IMR-90 (cell line): ENCODE measurements around the gene SOCS6. TPM values are rescaled to one million over a fixed set of nuclear protein-coding genes. Genes with fewer than 3 reads are reported as not detected.

Source experiments
- ATAC-seq: fragments of 200-7000 bp; cut with Tn5 transposase; 2 replicates; pipeline ENCODE4 v1.9.1; 2020; ENCODE audit warnings: low read depth, mild to moderate bottlenecking, moderate library complexity
- BruUV-seq: library from RNA; stranded (reverse); fragments of 400-500 nt; replicated peaks from 2 replicates; lab custom pipeline; 2021; lab: Mats Ljungman, UMichigan
- CTCF ChIA-PET: fragments of 300-600 bp; formaldehyde crosslinking; extraction: SDS; loops from one replicate; lab custom pipeline; 2021; ENCODE audit warnings: antibody characterized with exemption; lab: Yijun Ruan, JAX
- POLR2A ChIA-PET: fragments of 300-600 bp; sonication (Branson Sonifier 250); formaldehyde crosslinking; loops from one replicate; lab custom pipeline; 2022; ENCODE audit warnings: antibody characterized with exemption; ENCODE audit not compliant: unreplicated experiment; lab: Charles Lee
- DNase-seq: peaks from one replicate; pipeline ENCODE4 v3.0.0; 2013
- H2AFZ ChIP-seq: replicated peaks from 2 replicates; pipeline ENCODE3; 2013; ENCODE audit warnings: low read length, mild to moderate bottlenecking; ENCODE audit not compliant: poor library complexity
- H2AK5ac ChIP-seq: 2 replicates; pipeline ENCODE4 v1.6.1; 2013; ENCODE audit warnings: low read depth, low read length, inconsistent platforms
- H2AK9ac ChIP-seq: replicated peaks from 2 replicates; pipeline ENCODE3; 2013; ENCODE audit warnings: mild to moderate bottlenecking, low read depth, low read length, moderate library complexity; ENCODE audit not compliant: poor library complexity
- H2BK120ac ChIP-seq: 2 replicates; pipeline ENCODE4 v1.6.1; 2013; ENCODE audit warnings: low read depth, low read length, inconsistent platforms
- H2BK15ac ChIP-seq: 3 replicates; pipeline ENCODE4 v1.6.1; 2013; ENCODE audit warnings: low read depth, low read length, inconsistent platforms
- H2BK20ac ChIP-seq: 2 replicates; pipeline ENCODE4 v1.6.1; 2013; ENCODE audit warnings: low read depth, mild to moderate bottlenecking, inconsistent platforms, low read length, moderate library complexity
- H2BK5ac ChIP-seq: 2 replicates; pipeline ENCODE4 v1.6.1; 2013; ENCODE audit warnings: mild to moderate bottlenecking, low read depth, low read length, inconsistent platforms; ENCODE audit not compliant: poor library complexity, severe bottlenecking
- H3K14ac ChIP-seq: replicated peaks from 2 replicates; pipeline ENCODE4 v1.6.1; 2013; ENCODE audit warnings: low read depth, low read length, inconsistent platforms
- H3K18ac ChIP-seq: 2 replicates; pipeline ENCODE4 v1.6.1; 2013; ENCODE audit warnings: low read depth, low read length, control low read depth
- H3K23ac ChIP-seq: 2 replicates; pipeline ENCODE4 v1.6.1; 2013; ENCODE audit warnings: low read depth, low read length, inconsistent platforms
- H3K27ac ChIP-seq: 2 replicates; pipeline ENCODE4 v1.5.1; 2013; ENCODE audit warnings: mild to moderate bottlenecking, control low read depth, low read length; ENCODE audit not compliant: insufficient read depth
- H3K27me3 ChIP-seq: 2 replicates; pipeline ENCODE4 v1.6.1; 2013; ENCODE audit warnings: low read length; ENCODE audit not compliant: control insufficient read depth, insufficient read depth
- H3K36me3 ChIP-seq: 2 replicates; pipeline ENCODE4 v1.6.1; 2013; ENCODE audit warnings: low read length, mixed read lengths; ENCODE audit not compliant: control insufficient read depth, insufficient read depth
- H3K4ac ChIP-seq: 2 replicates; pipeline ENCODE4 v1.6.1; 2013; ENCODE audit warnings: low read depth, low read length, inconsistent platforms
- H3K4me1 ChIP-seq: 2 replicates; pipeline ENCODE4 v1.6.1; 2013; ENCODE audit warnings: low read length, mixed read lengths; ENCODE audit not compliant: control insufficient read depth, insufficient read depth
- H3K4me2 ChIP-seq: 2 replicates; pipeline ENCODE4 v1.6.1; 2013; ENCODE audit warnings: low read depth, mild to moderate bottlenecking, control low read depth, low read length, moderate library complexity
- H3K4me3 ChIP-seq: 2 replicates; pipeline ENCODE4 v1.5.1; 2013; ENCODE audit warnings: low read depth, mild to moderate bottlenecking, control low read depth, low read length, moderate library complexity; ENCODE audit not compliant: insufficient read depth
- H3K56ac ChIP-seq: 2 replicates; pipeline ENCODE4 v1.6.1; 2013; ENCODE audit warnings: low read length, inconsistent platforms; ENCODE audit not compliant: insufficient read depth; ENCODE audit errors: extremely low read depth
- H3K79me1 ChIP-seq, 2 experiments: 2 replicates each; pipeline ENCODE4 v1.6.1; 2013; ENCODE audit warnings: low read length in 2 of 2, inconsistent platforms in 1 of 2, low read depth in 1 of 2
- H3K9ac ChIP-seq: 2 replicates; pipeline ENCODE4 v1.6.1; 2013; ENCODE audit warnings: low read depth, low read length, control low read depth
- H3K9me1 ChIP-seq: 2 replicates; pipeline ENCODE4 v1.6.1; 2013; ENCODE audit warnings: low read length, inconsistent platforms; ENCODE audit not compliant: insufficient read depth
- H3K9me3 ChIP-seq: 2 replicates; pipeline ENCODE4 v1.6.1; 2013; ENCODE audit warnings: low read length; ENCODE audit not compliant: control insufficient read depth, insufficient read depth
- H4K20me1 ChIP-seq: 2 replicates; pipeline ENCODE4 v1.6.1; 2013; ENCODE audit warnings: low read length, inconsistent platforms; ENCODE audit not compliant: insufficient read depth
- H4K5ac ChIP-seq: 2 replicates; pipeline ENCODE4 v1.6.1; 2013; ENCODE audit warnings: mild to moderate bottlenecking, low read depth, low read length, control low read depth
- H4K8ac ChIP-seq, 2 experiments: 2 replicates each; pipeline ENCODE4 v1.6.1; 2013; ENCODE audit warnings: low read depth in 2 of 2, low read length in 2 of 2, control low read depth in 1 of 2, inconsistent platforms in 1 of 2
- H4K91ac ChIP-seq: 2 replicates; pipeline ENCODE4 v1.6.1; 2013; ENCODE audit warnings: low read depth, low read length, inconsistent platforms; ENCODE audit not compliant: insufficient read depth
- BHLHE40 ChIP-seq: fragments of 150-350 bp; IDR thresholded peaks from 2 replicates; pipeline ENCODE4 v1.6.1; 2016; ENCODE audit warnings: mild to moderate bottlenecking, low read depth, low read length
- FOS ChIP-seq: fragments of 150-350 bp; IDR thresholded peaks from 2 replicates; pipeline ENCODE4 v1.6.1; 2016; ENCODE audit warnings: low read depth, low read length
- MAZ ChIP-seq: IDR thresholded peaks from 2 replicates; pipeline ENCODE4 v1.6.1; 2012; ENCODE audit warnings: low read depth, mild to moderate bottlenecking, low read length, improper control_type of control experiment, moderate library complexity, borderline replicate concordance
- MXI1 ChIP-seq: IDR thresholded peaks from 2 replicates; pipeline ENCODE4 v1.6.1; 2012; ENCODE audit warnings: low read depth, mild to moderate bottlenecking, low read length, moderate library complexity, borderline replicate concordance
- NFE2L2 ChIP-seq: fragments of 150-350 bp; IDR thresholded peaks from 2 replicates; pipeline ENCODE4 v1.6.1; 2016; ENCODE audit warnings: low read depth, mild to moderate bottlenecking, low read length
- POLR2A ChIP-seq: IDR thresholded peaks from 2 replicates; pipeline ENCODE4 v1.6.1; 2012; ENCODE audit warnings: mild to moderate bottlenecking, low read depth, low read length
- RAD21 ChIP-seq: IDR thresholded peaks from 2 replicates; pipeline ENCODE4 v1.6.1; 2012; ENCODE audit warnings: low read length, improper control_type of control experiment
- RFX5 ChIP-seq: IDR thresholded peaks from 2 replicates; pipeline ENCODE4 v1.8.0; 2012; ENCODE audit warnings: low read depth, mild to moderate bottlenecking, low read length, moderate library complexity
- SMC3 ChIP-seq: fragments of 150-350 bp; IDR thresholded peaks from 2 replicates; pipeline ENCODE4 v1.6.1; 2016; ENCODE audit warnings: low read depth, mild to moderate bottlenecking, antibody characterized with exemption, low read length, moderate library complexity
- WGBS, 2 experiments: methylation state at CpG; one replicate each; pipeline versions ENCODE4 v1.1.5 to v1.1.7; 2013; ENCODE audit warnings: missing lambda C conversion rate in 2 of 2; ENCODE audit not compliant: insufficient read length in 1 of 2; ENCODE audit errors: extremely low coverage in 2 of 2; 5-methylcytosine and 5-hydroxymethylcytosine counted together
- dilution Hi-C: fragments of 300-500 bp; cut with HindIII; formaldehyde crosslinking; loops from one replicate; pipeline ENCODE4 v1.14.3; 2018; ENCODE audit warnings: low sequenced_read_pairs; ENCODE audit not compliant: unreplicated experiment
- in situ Hi-C: fragments of 300-500 bp; cut with MboI; formaldehyde crosslinking; loops from 3 replicates; pipeline ENCODE4 v1.14.3; 2019; ENCODE audit warnings: low sequenced_read_pairs, inconsistent platforms, mixed read lengths
- intact Hi-C: fragments of 100-400 bp; cut with micrococcal nuclease; formaldehyde crosslinking; loops from 2 replicates; pipeline ENCODE4 v1.10.0; 2022
- polyA plus RNA-seq, 3 experiments: library from polyadenylated mRNA; depleted of rRNA; stranded (reverse); fragments of >200 nt; gene quantifications; 2 replicates each; pipeline ENCODE4 v1.2.3, GENCODE V29; 2012; ENCODE audit warnings: low replicate concordance in 1 of 3
- total RNA-seq: library from RNA; depleted of rRNA; stranded (reverse); fragments of >200 nt; gene quantifications from 2 replicates; pipeline ENCODE4 v1.2.3, GENCODE V29; 2012
- TF ChIP-seq, protein P1 (sequence below): conservative IDR thresholded peaks from 2 replicates; pipeline ENCODE4 v1.5.1; 2012; ENCODE audit warnings: mild to moderate bottlenecking, low read depth, low read length, improper control_type of control experiment
- TF ChIP-seq, protein P2 (sequence below): fragments of 150-350 bp; IDR thresholded peaks from 2 replicates; pipeline ENCODE4 v1.6.1; 2016; ENCODE audit warnings: low read depth, mild to moderate bottlenecking, low read length, moderate library complexity, borderline replicate concordance

The SOCS6 gene
- total and polyA plus RNA-seq, 2 of the 4 experiments (the other 2 are of a cell fraction) = 21.3 to 57.4 TPM

DNA sequence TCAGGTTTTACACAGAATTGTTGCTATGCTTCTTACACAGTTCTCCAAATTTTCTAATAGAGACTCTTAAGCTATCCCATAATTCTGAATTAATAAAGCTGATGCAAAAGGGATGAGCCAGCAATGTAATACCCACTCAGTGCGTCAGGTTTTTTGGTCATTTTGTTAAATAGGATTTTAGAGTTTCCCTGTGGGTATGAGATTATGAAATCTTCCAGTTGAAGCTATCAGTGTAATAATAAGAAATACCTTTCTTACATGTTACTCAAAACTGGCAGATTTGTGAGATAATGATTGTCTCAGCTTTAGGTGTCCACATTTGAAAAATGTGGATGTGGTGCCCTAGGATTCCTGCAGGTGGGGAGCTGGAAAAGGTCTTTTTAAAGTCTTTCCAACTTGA lies 44.5 kb downstream of the SOCS6 start:
- Histone ChIP-seq H4K5ac (no peak overlapping the region), H3K9ac (no peak overlapping the region), H3K9me3 (peaks cover 5% of the 10 kb centered on the region; the same call in 1 of the 2 replicates), H3K27me3 (no peaks in the 10 kb centered on the region), H2AK9ac (no peak overlapping the region), H4K8ac (peak overlapping the region in 1 of 2 experiments; percentile 43; a peak in 1 of 4 replicates), H3K18ac (peak overlapping the region; percentile 50; the same call in 1 of the 2 replicates), H3K23ac (no peak overlapping the region), H3K4me3 (no peak overlapping the region), H2BK15ac (0 out of 3 replicates have a peak overlapping the region, but pooled peaks have one; percentile 15), H3K79me1 (peaks cover 10 to 49% of the 10 kb centered on the region in 2 experiments), H3K14ac (peak overlapping the region; percentile 39; the same call in 1 of the 2 replicates), H2BK5ac (peak overlapping the region; percentile 90), H2AFZ (no peak overlapping the region), H3K4me1 (peaks cover 6% of the 10 kb centered on the region; the same call in 1 of the 2 replicates), H4K20me1 (no peaks in the 10 kb centered on the region), H2AK5ac (no peak overlapping the region), H3K4me2 (no peak overlapping the region), H4K91ac (peak overlapping the region; percentile 53; the same call in 1 of the 2 replicates), H2BK120ac (peak overlapping the region; percentile 73), H2BK20ac (peak overlapping the region; percentile 56; the same call in 1 of the 2 replicates), H3K4ac (peak overlapping the region; percentile 57; the same call in 1 of the 2 replicates), H3K56ac (0 out of 2 replicates have a peak overlapping the region, but pooled peaks have one; percentile 41), H3K9me1 (peaks cover 11% of the 10 kb centered on the region), H3K27ac (peak overlapping the region; percentile 30; the same call in 1 of the 2 replicates), H3K36me3 (peaks cover 1% of the 10 kb centered on the region; the same call in 1 of the 2 replicates)
- ATAC-seq (no peak), DNase-seq (no peak)
- no CpG with 5 or more reads among the region's 1 CpG for WGBS, 2 experiments
- TF ChIP-seq RAD21 = no peak
- TF ChIP-seq NFE2L2 = no peak
- no peak for TF ChIP-seq MAZ
- TF ChIP-seq, protein P1, sequence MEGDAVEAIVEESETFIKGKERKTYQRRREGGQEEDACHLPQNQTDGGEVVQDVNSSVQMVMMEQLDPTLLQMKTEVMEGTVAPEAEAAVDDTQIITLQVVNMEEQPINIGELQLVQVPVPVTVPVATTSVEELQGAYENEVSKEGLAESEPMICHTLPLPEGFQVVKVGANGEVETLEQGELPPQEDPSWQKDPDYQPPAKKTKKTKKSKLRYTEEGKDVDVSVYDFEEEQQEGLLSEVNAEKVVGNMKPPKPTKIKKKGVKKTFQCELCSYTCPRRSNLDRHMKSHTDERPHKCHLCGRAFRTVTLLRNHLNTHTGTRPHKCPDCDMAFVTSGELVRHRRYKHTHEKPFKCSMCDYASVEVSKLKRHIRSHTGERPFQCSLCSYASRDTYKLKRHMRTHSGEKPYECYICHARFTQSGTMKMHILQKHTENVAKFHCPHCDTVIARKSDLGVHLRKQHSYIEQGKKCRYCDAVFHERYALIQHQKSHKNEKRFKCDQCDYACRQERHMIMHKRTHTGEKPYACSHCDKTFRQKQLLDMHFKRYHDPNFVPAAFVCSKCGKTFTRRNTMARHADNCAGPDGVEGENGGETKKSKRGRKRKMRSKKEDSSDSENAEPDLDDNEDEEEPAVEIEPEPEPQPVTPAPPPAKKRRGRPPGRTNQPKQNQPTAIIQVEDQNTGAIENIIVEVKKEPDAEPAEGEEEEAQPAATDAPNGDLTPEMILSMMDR = no peak
- TF ChIP-seq, protein P2, sequence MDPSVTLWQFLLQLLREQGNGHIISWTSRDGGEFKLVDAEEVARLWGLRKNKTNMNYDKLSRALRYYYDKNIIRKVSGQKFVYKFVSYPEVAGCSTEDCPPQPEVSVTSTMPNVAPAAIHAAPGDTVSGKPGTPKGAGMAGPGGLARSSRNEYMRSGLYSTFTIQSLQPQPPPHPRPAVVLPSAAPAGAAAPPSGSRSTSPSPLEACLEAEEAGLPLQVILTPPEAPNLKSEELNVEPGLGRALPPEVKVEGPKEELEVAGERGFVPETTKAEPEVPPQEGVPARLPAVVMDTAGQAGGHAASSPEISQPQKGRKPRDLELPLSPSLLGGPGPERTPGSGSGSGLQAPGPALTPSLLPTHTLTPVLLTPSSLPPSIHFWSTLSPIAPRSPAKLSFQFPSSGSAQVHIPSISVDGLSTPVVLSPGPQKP = no peak
- no peak for TF ChIP-seq RFX5
- no peak for TF ChIP-seq MXI1
- TF ChIP-seq BHLHE40 = no peak
- TF ChIP-seq SMC3 = no peak
- no peak for TF ChIP-seq POLR2A
- no peak for TF ChIP-seq FOS
- intact Hi-C loops (loop anchor here (5.0 kb wide), 1 partner anchor 99 kb away; no protein-coding TSS in a partner anchor), dilution Hi-C loops (no loop called here), in situ Hi-C loops (no loop called here)
- no TSS peak for BruUV-seq
- CTCF ChIA-PET = interaction anchor here (0.6 to 0.8 kb wide), 2 partner anchors 29 to 162 kb away, joined by 3 read pairs; no protein-coding TSS in a partner anchor
- POLR2A ChIA-PET = interaction anchor here (0.7 kb wide), 1 partner anchor 89 kb away, joined by 6 read pairs; no protein-coding TSS in a partner anchor
